ENCODE measurements around the gene EVI5. TPM values are rescaled to one million over a fixed set of nuclear protein-coding genes. Genes with fewer than 3 reads are reported as not detected.

Gene EVI5
- total and polyA plus RNA-seq, 12 donors, result 4.6 to 46.2 (median 24.6) TPM

DNA sequence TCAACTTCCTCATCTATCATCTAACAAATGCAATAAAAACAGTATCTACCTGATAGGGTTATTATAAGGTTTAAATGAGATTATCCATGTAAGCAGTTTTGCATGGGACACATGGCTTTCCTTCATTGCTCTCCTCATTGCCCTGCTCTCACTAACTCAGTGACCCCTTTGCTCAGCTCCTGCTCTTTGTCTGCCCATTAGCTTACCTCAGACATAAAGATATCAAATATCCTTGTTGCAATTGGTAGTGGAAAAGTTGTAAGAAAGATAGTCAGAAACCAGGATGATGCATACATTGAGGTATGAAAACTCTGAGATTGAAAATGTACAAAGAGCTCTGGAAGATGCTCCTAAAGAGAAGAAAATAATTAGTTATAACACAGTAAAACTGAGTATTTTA is 89.8 kb downstream of the EVI5 start:
- peaks cover 0 to 21% (median 9%) of the 10 kb centered on the region in 9 donors for H3K4me1 ChIP-seq

DNA sequence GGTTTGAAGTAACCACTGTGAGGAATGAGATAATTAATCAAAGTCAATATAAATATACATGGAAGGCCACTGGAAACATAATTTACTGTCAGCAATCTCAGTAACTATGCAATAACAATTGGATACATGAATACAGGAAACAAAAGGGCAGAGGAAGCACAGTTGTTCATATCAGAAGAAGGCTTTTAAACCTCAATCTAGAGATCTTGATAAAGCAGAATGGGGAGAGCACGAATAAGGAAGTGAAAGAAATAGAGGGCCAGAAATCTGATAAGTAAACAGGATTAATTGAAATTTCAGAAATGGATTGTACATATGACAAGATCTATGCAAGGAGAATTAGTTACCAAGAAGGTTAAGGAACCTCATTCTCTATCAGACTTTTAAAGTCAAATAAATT is 93.0 kb downstream of the EVI5 start:
- Histone ChIP-seq H3K36me3 (peaks cover 0 to 98% (median 28%) of the 10 kb centered on the region in 9 donors), H3K4me3 (no peak overlapping the region), H3K27me3 (no peaks in the 10 kb centered on the region), H3K27ac (no peak overlapping the region), H3K4me1 (no peaks in the 10 kb centered on the region), H3K9me3 (peaks cover 0 to 10% (median 0%) of the 10 kb centered on the region in 11 donors)
- TF ChIP-seq, protein P1, sequence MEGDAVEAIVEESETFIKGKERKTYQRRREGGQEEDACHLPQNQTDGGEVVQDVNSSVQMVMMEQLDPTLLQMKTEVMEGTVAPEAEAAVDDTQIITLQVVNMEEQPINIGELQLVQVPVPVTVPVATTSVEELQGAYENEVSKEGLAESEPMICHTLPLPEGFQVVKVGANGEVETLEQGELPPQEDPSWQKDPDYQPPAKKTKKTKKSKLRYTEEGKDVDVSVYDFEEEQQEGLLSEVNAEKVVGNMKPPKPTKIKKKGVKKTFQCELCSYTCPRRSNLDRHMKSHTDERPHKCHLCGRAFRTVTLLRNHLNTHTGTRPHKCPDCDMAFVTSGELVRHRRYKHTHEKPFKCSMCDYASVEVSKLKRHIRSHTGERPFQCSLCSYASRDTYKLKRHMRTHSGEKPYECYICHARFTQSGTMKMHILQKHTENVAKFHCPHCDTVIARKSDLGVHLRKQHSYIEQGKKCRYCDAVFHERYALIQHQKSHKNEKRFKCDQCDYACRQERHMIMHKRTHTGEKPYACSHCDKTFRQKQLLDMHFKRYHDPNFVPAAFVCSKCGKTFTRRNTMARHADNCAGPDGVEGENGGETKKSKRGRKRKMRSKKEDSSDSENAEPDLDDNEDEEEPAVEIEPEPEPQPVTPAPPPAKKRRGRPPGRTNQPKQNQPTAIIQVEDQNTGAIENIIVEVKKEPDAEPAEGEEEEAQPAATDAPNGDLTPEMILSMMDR (IDR thresholded peaks at IDR 0.05), result no peak
- intact Hi-C loops (cut with DNase I), result no loop called here
- 52 to 65% methylated on average over 1 of the region's 1 CpG for WGBS, 2 donors
- DNase-seq (no peak), ATAC-seq (no peak)

More for the DNA sequence above, 89.8 kb downstream of the EVI5 start:
- no peaks in the 10 kb centered on the region for H3K27me3 ChIP-seq
- TF ChIP-seq, protein P1 (IDR thresholded peaks at IDR 0.05), result no peak
- H3K4me3 ChIP-seq, result no peak overlapping the region
- peaks cover 0 to 75% (median 27%) of the 10 kb centered on the region in 9 donors for H3K36me3 ChIP-seq
- DNase-seq, result no peak
- ATAC-seq, result no peak
- H3K27ac ChIP-seq, result no peak overlapping the region
- no peaks in the 10 kb centered on the region for H3K9me3 ChIP-seq
- intact Hi-C loops (cut with DNase I), result no loop called here

DNA sequence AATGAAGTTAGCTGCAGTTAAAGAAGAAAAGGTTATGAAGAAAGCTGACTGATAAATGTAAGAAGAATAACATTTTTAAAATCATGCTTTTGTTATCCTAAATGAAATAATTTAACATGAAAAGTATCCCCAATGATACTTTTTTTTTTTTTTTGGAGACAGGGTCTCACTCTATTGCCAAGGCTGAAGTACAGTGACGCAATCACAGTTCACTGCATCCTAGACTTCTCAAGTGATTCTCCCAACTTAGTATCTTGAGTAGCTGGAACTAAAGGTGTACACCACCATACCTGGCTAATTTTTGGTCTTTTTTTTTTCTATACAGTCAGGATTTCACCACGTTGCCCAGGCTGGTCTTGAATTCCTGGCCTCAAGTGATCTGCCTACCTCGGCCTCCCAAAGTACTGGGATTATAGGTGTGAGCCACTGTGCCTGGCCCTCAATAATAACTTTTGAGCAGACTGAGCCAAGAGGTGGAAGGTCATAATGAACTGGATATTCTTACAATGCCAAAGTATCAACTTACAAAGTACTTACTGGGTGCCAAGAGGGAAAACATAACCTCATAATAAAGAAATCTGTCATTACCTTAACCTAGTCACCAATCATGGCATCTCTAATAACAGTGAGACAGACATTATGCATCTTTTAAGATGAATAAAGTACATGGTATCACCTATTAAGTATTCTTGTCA is 94.5 kb downstream of the EVI5 start:
- WGBS, 2 donors, result 94 to 96% methylated on average over 3 of the region's 3 CpGs
- DNase-seq (no peak), ATAC-seq (no peak)
- H3K27ac ChIP-seq, result no peak overlapping the region
- intact Hi-C loops (cut with DNase I), result no loop called here
- TF ChIP-seq, protein P1 (IDR thresholded peaks at IDR 0.05), result no peak
- H3K4me3 ChIP-seq, result no peak overlapping the region
- H3K27me3 ChIP-seq, result no peaks in the 10 kb centered on the region
- peaks cover 0 to 14% (median 0%) of the 10 kb centered on the region in 11 donors for H3K9me3 ChIP-seq
- peaks cover 0 to 90% (median 28%) of the 10 kb centered on the region in 9 donors for H3K36me3 ChIP-seq
- H3K4me1 ChIP-seq, result no peaks in the 10 kb centered on the region

DNA sequence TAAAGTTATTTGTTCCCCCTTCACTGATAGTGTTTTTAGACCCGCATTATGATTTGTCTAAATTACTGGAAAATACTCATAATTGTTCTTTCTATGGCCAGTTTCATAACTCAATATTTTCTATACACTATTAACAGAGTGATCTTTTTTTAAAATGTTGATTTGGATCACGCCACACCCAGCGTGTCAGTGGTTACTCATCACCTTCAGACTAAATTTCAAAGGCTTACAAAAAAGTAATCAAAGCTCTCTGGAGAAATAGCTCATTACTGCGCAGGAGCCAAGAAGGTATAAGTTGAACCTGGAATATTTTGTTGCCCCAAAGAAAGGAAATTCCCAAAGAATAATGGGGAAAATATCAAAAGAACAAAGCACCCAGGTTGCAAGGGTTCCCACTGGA is 104.9 kb downstream of the EVI5 start:
- 98% methylated on average over 4 of the region's 4 CpGs for WGBS, 2 donors
- no peaks in the 10 kb centered on the region for H3K9me3 ChIP-seq
- TF ChIP-seq, protein P1 (IDR thresholded peaks at IDR 0.05), result no peak
- no peak overlapping the region for H3K27ac ChIP-seq
- no peaks in the 10 kb centered on the region for H3K4me1 ChIP-seq
- no peak overlapping the region for H3K4me3 ChIP-seq
- intact Hi-C loops (cut with DNase I), result loop anchor here in 1 of 10 donors (10.0 kb wide), 1 partner anchor 45 kb away; no protein-coding TSS in a partner anchor
- DNase-seq, result no peak
- ATAC-seq, result no peak
- no peaks in the 10 kb centered on the region for H3K27me3 ChIP-seq
- peaks cover 0 to 67% (median 10%) of the 10 kb centered on the region in 9 donors for H3K36me3 ChIP-seq
